Measurements from ENCODE around the gene LYZL1.
"Not testable (repeated sequence)": the region's sequence is repeated elsewhere in the genome, so short reads cannot be mapped to it uniquely, and the experiment has no call there.

Gene LYZL1

GRCh38 chr10:29329420-29329819, 40.5 kb downstream of the LYZL1 start:
- H2AFZ ChIP-seq (ENCODE audit: low read length), result no peak overlapping the region
- no peaks in the 10 kb centered on the region for H3K9me3 ChIP-seq (replicated peaks in 1 of 2; ENCODE audit: control insufficient read depth in 2 of 2, insufficient read depth in 1 of 2, low read depth in 1 of 2, low read length in 2 of 2)
- H3K27me3 ChIP-seq (ENCODE audit: control insufficient read depth in 3 of 3, insufficient read depth in 3 of 3, low read depth in 1 of 3, low read length in 3 of 3), result no peaks in the 10 kb centered on the region
- H3K18ac ChIP-seq (ENCODE audit: low read length), result no peak overlapping the region
- no peak overlapping the region for H2BK12ac ChIP-seq (ENCODE audit: low read length)
- H3K4me3 ChIP-seq (ENCODE audit: low read length in 2 of 2), result no peak overlapping the region
- H4K91ac ChIP-seq (ENCODE audit: low read depth, low read length, poor library complexity), result no peak overlapping the region
- no peak overlapping the region for H3K27ac ChIP-seq (replicated peaks; ENCODE audit: low read length)
- no peak for DNase-seq (ENCODE audit: low spot score)
- no peak overlapping the region for H2BK5ac ChIP-seq (ENCODE audit: low read length)
- no peaks in the 10 kb centered on the region for H3K4me1 ChIP-seq (ENCODE audit: control insufficient read depth in 2 of 2, insufficient read depth in 1 of 2, low read depth in 1 of 2, low read length in 2 of 2)
- H3K79me1 ChIP-seq (ENCODE audit: low read depth, low read length), result no peaks in the 10 kb centered on the region
- no peak overlapping the region for H4K8ac ChIP-seq (ENCODE audit: low read depth, low read length)
- no peak overlapping the region for H3K14ac ChIP-seq (ENCODE audit: low read length)
- no peak overlapping the region for H2BK120ac ChIP-seq (ENCODE audit: low read depth, low read length)
- H3K4me2 ChIP-seq (ENCODE audit: insufficient read depth, low read length, poor library complexity, severe bottlenecking), result no peak overlapping the region
- H3K4ac ChIP-seq (ENCODE audit: low read length), result no peak overlapping the region
- H3K36me3 ChIP-seq (replicated peaks in 1 of 2; ENCODE audit: control insufficient read depth in 2 of 2, insufficient read depth in 2 of 2, low read length in 2 of 2), result no peaks in the 10 kb centered on the region
- no CpG with 5 or more reads among the region's 5 CpGs for WGBS, 2 donors (ENCODE audit: extremely low coverage in 2 of 2, insufficient read length in 2 of 2, insufficient replicate concordance in 1 of 2)
- no peak overlapping the region for H2AK5ac ChIP-seq (ENCODE audit: low read depth, low read length)
- no peak overlapping the region for H3K23ac ChIP-seq (ENCODE audit: low read depth, low read length, poor library complexity)
- H3K9ac ChIP-seq (ENCODE audit: low read depth, low read length, poor library complexity), result no peak overlapping the region
- no peak overlapping the region for H2BK15ac ChIP-seq (ENCODE audit: low read length)

GRCh38 chr10:29332061-29332760, 43.3 kb downstream of the LYZL1 start:
- H3K79me1 ChIP-seq (ENCODE audit: low read depth, low read length), result no peaks in the 10 kb centered on the region
- H2AK5ac ChIP-seq (ENCODE audit: low read depth, low read length), result no peak overlapping the region
- H3K9ac ChIP-seq (ENCODE audit: low read depth, low read length, poor library complexity), result no peak overlapping the region
- H2BK120ac ChIP-seq (ENCODE audit: low read depth, low read length), result no peak overlapping the region
- no peak overlapping the region for H3K27ac ChIP-seq (replicated peaks; ENCODE audit: low read length)
- H3K4me2 ChIP-seq (ENCODE audit: insufficient read depth, low read length, poor library complexity, severe bottlenecking), result no peak overlapping the region
- H3K36me3 ChIP-seq (replicated peaks in 1 of 2; ENCODE audit: control insufficient read depth in 2 of 2, insufficient read depth in 2 of 2, low read length in 2 of 2), result no peaks in the 10 kb centered on the region
- H4K8ac ChIP-seq (ENCODE audit: low read depth, low read length), result no peak overlapping the region
- H2BK15ac ChIP-seq (ENCODE audit: low read length), result no peak overlapping the region
- H3K9me3 ChIP-seq (replicated peaks in 1 of 2; ENCODE audit: control insufficient read depth in 2 of 2, insufficient read depth in 1 of 2, low read depth in 1 of 2, low read length in 2 of 2), result peaks cover 0 to 2% of the 10 kb centered on the region in 2 donors
- H3K27me3 ChIP-seq (ENCODE audit: control insufficient read depth in 3 of 3, insufficient read depth in 3 of 3, low read depth in 1 of 3, low read length in 3 of 3), result no peaks in the 10 kb centered on the region
- H3K4ac ChIP-seq (ENCODE audit: low read length), result no peak overlapping the region
- H3K18ac ChIP-seq (ENCODE audit: low read length), result no peak overlapping the region
- H3K4me1 ChIP-seq (ENCODE audit: control insufficient read depth in 2 of 2, insufficient read depth in 1 of 2, low read depth in 1 of 2, low read length in 2 of 2), result no peaks in the 10 kb centered on the region
- H2BK5ac ChIP-seq (ENCODE audit: low read length), result no peak overlapping the region
- no peak overlapping the region for H4K91ac ChIP-seq (ENCODE audit: low read depth, low read length, poor library complexity)
- no peak for DNase-seq (ENCODE audit: low spot score)
- H3K4me3 ChIP-seq (ENCODE audit: low read length in 2 of 2), result no peak overlapping the region
- no peak overlapping the region for H3K23ac ChIP-seq (ENCODE audit: low read depth, low read length, poor library complexity)
- no peak overlapping the region for H2BK12ac ChIP-seq (ENCODE audit: low read length)
- no CpG with 5 or more reads among the region's 4 CpGs for WGBS, 2 donors (ENCODE audit: extremely low coverage in 2 of 2, insufficient read length in 2 of 2, insufficient replicate concordance in 1 of 2)
- no peak overlapping the region for H2AFZ ChIP-seq (ENCODE audit: low read length)
- no peak overlapping the region for H3K14ac ChIP-seq (ENCODE audit: low read length)

DNA sequence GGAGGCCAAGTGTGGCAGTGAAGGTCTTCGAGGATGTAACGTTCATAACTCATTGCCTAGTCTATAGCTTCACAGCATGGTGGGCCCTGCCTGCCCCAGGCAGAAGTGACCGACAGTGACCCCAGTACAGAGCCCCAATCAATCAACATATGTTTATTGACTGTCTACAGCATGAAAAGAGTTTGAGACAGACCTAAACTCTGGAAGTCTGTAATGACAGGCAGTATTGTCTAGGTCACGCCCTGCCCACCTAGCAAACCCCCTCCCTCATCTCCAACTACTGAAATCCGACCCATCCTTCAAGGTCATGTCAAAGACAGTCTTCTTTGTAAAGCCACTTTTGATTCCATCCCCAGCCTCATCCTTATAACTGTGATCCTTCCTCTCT, 43.9 kb downstream of the LYZL1 start:
- Histone ChIP-seq H3K18ac (ENCODE audit: low read length) (no peak overlapping the region), H3K36me3 (replicated peaks in 1 of 2; ENCODE audit: control insufficient read depth in 2 of 2, insufficient read depth in 2 of 2, low read length in 2 of 2) (no peaks in the 10 kb centered on the region), H3K14ac (ENCODE audit: low read length) (no peak overlapping the region), H3K27me3 (ENCODE audit: control insufficient read depth in 3 of 3, insufficient read depth in 3 of 3, low read depth in 1 of 3, low read length in 3 of 3) (no peaks in the 10 kb centered on the region), H2AFZ (ENCODE audit: low read length) (no peak overlapping the region), H3K23ac (ENCODE audit: low read depth, low read length, poor library complexity) (no peak overlapping the region), H3K79me1 (ENCODE audit: low read depth, low read length) (no peaks in the 10 kb centered on the region), H2AK5ac (ENCODE audit: low read depth, low read length) (no peak overlapping the region), H2BK15ac (ENCODE audit: low read length) (no peak overlapping the region), H2BK12ac (ENCODE audit: low read length) (no peak overlapping the region), H3K27ac (replicated peaks; ENCODE audit: low read length) (no peak overlapping the region), H4K8ac (ENCODE audit: low read depth, low read length) (no peak overlapping the region), H3K4ac (ENCODE audit: low read length) (no peak overlapping the region), H4K91ac (ENCODE audit: low read depth, low read length, poor library complexity) (no peak overlapping the region), H3K9ac (ENCODE audit: low read depth, low read length, poor library complexity) (no peak overlapping the region), H3K9me3 (replicated peaks in 1 of 2; ENCODE audit: control insufficient read depth in 2 of 2, insufficient read depth in 1 of 2, low read depth in 1 of 2, low read length in 2 of 2) (peaks cover 0 to 2% of the 10 kb centered on the region in 2 donors), H3K4me1 (ENCODE audit: control insufficient read depth in 2 of 2, insufficient read depth in 1 of 2, low read depth in 1 of 2, low read length in 2 of 2) (no peaks in the 10 kb centered on the region), H3K4me2 (ENCODE audit: insufficient read depth, low read length, poor library complexity, severe bottlenecking) (no peak overlapping the region), H3K4me3 (ENCODE audit: low read length in 2 of 2) (no peak overlapping the region), H2BK5ac (ENCODE audit: low read length) (no peak overlapping the region), H2BK120ac (ENCODE audit: low read depth, low read length) (no peak overlapping the region)
- DNase-seq (ENCODE audit: low spot score), result no peak
- WGBS, 2 donors (ENCODE audit: extremely low coverage in 2 of 2, insufficient read length in 2 of 2, insufficient replicate concordance in 1 of 2), result no CpG with 5 or more reads among the region's 5 CpGs

DNA sequence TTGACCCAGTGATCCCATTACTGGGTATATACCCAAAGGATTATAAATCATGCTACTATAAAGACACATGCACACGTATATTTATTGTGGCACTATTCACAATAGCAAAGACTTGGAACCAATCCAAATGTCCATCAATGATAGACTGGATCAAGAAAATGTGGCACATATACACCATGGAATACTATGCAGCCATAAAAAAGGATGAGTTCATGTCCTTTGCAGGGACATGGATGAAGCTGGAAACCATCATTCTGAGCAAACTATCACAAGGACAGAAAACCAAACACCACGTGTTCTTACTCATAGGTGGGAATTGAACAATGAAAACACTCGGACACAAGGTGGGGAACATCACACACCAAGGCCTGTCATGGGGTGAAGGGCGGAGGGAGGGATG, 48.7 kb downstream of the LYZL1 start:
- H3K9ac ChIP-seq (ENCODE audit: low read depth, low read length, poor library complexity); H2AK5ac ChIP-seq (ENCODE audit: low read depth, low read length); H3K79me1 ChIP-seq (ENCODE audit: low read depth, low read length); H4K91ac ChIP-seq (ENCODE audit: low read depth, low read length, poor library complexity); H2BK15ac ChIP-seq (ENCODE audit: low read length); H3K9me3 ChIP-seq (replicated peaks in 1 of 2; ENCODE audit: control insufficient read depth in 2 of 2, insufficient read depth in 1 of 2, low read depth in 1 of 2, low read length in 2 of 2); H3K23ac ChIP-seq (ENCODE audit: low read depth, low read length, poor library complexity); H3K4me1 ChIP-seq (ENCODE audit: control insufficient read depth in 2 of 2, insufficient read depth in 1 of 2, low read depth in 1 of 2, low read length in 2 of 2); H3K36me3 ChIP-seq (replicated peaks in 1 of 2; ENCODE audit: control insufficient read depth in 2 of 2, insufficient read depth in 2 of 2, low read length in 2 of 2); H3K18ac ChIP-seq (ENCODE audit: low read length); H3K27ac ChIP-seq (replicated peaks; ENCODE audit: low read length); H2BK5ac ChIP-seq (ENCODE audit: low read length); H2AFZ ChIP-seq (ENCODE audit: low read length); H3K14ac ChIP-seq (ENCODE audit: low read length); H3K27me3 ChIP-seq (ENCODE audit: control insufficient read depth in 3 of 3, insufficient read depth in 3 of 3, low read depth in 1 of 3, low read length in 3 of 3); H2BK120ac ChIP-seq (ENCODE audit: low read depth, low read length); H3K4me3 ChIP-seq (ENCODE audit: low read length in 2 of 2); H4K8ac ChIP-seq (ENCODE audit: low read depth, low read length); DNase-seq (ENCODE audit: low spot score); H3K4me2 ChIP-seq (ENCODE audit: insufficient read depth, low read length, poor library complexity, severe bottlenecking); H2BK12ac ChIP-seq (ENCODE audit: low read length); H3K4ac ChIP-seq (ENCODE audit: low read length): not testable (repeated sequence)
- no CpG with 5 or more reads among the region's 4 CpGs for WGBS, 2 donors (ENCODE audit: extremely low coverage in 2 of 2, insufficient read length in 2 of 2, insufficient replicate concordance in 1 of 2)
